Activated CD4-positive, alpha-beta T cell treated with anti-CD3 and anti-CD28 coated beads for 48 hours (primary cell): ENCODE results near the gene TRIM15.
"Not testable (repeated sequence)": the region's sequence is repeated elsewhere in the genome, so short reads cannot be mapped to it uniquely, and the experiment has no call there.

Experiments
- DNase-seq: peaks from one replicate; pipeline ENCODE4 v3.0.0-alpha.2; 2020

TRIM15 gene

DNA sequence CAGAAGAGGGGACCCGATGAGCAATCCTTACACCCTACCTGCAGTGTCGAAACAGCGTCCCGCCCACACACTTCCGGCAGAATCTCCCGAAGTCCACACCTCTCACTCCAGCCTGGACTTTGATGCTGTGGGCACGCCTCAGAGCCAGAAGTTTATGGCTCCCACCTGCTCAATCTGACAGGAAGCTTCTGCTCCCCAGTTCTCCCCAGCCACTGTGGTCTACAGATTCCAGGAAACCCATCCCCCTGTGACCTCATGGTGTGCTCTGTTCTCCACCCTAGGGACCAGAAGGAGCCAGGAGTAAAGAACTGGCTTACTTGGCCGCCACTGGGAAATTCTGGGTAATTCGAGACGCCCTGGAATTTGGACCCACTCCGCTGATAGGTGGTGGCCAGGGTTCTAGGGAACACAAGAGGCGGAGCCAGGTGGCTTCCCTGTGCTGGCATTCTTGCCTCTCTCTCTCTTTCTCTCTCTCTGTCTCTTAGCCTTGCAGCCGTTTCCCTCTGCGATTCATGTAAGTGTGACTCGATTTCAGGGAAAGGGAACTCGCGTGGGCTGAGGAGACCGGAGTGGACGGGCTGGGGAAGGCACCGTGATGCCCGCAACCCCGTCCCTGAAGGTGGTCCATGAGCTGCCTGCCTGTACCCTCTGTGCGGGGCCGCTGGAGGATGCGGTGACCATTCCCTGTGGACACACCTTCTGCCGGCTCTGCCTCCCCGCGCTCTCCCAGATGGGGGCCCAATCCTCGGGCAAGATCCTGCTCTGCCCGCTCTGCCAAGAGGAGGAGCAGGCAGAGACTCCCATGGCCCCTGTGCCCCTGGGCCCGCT lies at the start of gene TRIM15:
Gene TRIM15 (plus strand): TSS at position 457 of the 828 bp plus-strand sequence. CDS start 139 bp downstream, at position 596.
- peak; percentile 77 for DNase-seq

DNA sequence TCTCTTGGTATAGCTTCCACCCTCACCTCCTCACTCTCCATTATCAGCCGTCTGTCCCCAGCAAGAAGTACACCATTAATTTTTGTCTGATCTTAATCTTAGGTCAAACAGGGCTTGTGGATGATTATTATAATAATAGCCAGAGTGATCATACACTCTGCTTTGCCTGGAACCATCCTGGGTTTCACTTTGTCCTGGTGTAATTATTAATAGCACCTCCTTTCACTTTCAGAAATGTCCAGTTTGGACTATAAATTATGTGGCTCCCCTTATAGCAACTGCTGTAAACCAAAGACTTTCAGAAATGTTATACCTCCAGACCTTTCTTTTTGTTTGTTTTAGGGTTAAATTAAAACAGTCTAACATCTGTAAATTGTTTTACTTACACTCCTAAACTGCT lies 49.5 kb upstream of the TRIM15 start:
- no peak for DNase-seq

DNA sequence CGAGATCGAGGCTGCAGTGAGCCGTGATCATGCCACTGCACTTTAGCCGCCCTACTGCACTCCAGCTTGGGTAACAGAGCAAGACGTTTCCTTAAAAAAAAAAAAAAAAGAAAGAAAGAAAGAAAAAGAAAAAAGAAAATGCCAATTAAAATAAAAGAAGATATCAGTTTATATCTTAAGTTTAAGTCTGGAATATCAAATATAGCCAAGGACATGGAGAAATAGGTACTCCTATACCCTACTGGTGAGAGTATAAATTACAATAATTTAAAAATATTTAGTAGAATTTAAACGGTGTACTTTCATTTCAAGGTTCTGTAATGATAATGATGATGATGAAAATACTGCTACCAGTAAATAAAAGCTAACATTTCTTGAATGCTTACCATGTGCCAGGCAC lies 46.6 kb upstream of the TRIM15 start:
- DNase-seq, result no peak

DNA sequence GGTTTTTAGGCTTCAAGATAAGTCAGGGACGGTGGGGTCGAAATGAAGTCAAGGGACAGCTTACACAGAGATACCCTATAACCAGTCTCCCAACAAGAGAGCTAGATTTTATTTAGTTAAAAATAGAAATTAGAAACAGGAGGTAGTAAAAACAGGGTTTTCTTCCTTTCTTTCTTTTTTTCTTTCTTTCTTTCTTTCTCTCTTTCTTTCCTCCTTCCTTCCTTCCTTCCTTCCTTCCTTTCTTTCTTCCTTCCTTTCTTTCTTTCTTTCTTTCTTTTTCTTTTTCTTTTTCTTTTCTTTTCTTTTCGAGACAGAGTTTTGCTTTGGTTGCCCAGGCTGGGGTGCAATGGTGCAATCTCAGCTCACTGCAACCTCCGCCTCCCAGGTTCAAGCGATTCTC lies 44.7 kb upstream of the TRIM15 start:
- DNase-seq, result not testable (repeated sequence)

DNA sequence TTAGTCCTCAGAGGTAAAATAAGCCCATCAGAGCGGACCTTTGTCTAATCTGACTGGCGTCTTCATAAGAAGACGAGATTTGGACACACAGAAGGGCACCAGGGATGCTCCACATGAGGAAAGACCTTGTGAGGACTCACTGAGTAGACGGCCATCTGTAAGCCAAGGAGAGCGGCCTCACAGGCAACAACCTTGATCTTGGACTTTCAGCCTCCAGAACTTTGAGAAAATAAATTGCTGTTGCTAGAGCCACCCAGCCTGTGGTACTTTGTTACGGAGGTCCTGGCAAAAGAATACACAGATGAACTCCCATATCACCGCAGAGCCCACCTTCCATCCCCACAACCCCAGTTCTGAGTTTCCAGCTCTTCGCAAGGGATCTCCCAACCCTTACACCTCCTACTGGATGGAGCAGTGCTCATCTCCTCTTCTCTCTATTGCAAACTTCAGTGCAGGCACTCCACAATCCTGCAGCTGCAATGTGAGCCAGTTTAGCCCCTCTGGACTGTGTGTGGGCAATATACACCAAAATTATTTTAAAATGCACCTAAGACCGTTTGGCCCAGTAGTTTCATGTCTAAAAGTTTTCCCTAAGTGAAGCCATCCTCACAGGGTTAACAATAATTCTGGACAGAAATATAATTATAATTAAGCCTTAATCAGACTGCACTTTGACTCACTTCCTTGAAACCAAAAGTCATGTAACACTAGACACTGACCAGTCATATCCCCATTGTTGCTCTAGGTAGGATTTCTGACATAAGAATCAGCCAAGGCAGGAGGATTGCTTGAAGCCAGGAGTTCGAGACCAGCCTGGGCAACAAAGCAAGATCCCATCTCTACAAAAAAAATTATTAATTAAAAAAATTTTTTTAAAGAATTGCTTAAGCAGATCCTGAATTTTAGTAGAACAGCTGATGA lies 41.6 kb upstream of the TRIM15 start:
- no peak for DNase-seq

DNA sequence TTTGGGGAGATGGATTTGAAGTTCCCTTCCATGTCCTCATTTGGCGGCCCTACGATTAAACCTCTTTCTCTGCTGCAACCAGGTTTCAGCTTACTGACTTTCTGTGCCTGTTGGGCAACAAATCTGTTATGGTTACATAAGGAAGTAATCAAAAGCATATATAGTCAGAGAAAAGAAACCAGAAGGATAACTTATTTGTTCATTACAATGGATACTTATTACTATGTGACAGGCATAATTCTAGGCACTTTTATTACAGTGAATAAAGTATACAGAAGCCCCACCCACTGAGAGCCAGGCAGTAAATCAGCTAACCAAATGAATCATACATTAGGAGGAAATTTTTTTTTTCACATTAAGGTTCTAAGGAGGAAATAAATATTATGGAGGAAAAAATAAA lies 40.8 kb upstream of the TRIM15 start:
- no peak for DNase-seq

DNA sequence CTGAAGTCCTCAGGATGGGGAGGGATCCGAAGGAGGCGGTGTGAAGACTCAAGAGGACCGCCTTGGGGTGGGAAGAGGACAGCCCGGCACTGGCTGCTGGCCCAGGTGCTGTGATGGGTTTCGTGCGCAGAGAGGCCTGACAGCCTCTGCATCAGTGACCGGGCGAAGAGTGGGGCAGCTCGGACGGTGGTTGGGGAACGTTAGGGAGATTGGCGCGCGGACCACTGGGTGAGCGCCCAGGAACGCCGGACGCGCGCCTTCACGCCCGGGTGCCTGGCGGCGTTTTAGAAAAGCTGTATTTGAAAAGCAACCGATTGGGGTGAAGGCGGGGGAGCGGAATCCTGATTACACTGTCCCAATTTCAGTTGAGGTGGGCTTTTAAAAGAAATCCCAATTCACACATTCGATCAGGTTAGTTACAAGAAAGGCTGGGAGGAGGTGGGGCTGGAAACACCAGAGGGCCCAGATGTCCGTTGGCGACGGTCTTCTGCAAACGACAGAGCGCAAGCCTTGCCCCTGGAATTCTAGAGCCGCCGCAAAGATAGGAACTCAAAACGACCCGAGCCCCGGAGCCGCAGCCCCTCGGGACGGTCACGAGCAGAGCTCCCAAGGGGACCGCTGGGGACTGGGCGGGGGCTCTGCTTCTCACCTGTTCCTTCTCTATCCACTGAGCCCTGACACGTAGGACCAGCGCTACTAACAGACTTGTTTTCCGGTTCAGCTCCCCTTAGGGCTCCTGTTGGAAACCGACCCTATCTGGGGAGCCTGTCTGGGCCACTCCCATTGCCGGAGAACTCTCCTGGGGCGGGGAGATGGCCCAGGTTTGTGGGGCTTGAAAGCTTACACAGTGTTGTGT lies 35.9 kb upstream of the TRIM15 start:
- DNase-seq, result no peak

DNA sequence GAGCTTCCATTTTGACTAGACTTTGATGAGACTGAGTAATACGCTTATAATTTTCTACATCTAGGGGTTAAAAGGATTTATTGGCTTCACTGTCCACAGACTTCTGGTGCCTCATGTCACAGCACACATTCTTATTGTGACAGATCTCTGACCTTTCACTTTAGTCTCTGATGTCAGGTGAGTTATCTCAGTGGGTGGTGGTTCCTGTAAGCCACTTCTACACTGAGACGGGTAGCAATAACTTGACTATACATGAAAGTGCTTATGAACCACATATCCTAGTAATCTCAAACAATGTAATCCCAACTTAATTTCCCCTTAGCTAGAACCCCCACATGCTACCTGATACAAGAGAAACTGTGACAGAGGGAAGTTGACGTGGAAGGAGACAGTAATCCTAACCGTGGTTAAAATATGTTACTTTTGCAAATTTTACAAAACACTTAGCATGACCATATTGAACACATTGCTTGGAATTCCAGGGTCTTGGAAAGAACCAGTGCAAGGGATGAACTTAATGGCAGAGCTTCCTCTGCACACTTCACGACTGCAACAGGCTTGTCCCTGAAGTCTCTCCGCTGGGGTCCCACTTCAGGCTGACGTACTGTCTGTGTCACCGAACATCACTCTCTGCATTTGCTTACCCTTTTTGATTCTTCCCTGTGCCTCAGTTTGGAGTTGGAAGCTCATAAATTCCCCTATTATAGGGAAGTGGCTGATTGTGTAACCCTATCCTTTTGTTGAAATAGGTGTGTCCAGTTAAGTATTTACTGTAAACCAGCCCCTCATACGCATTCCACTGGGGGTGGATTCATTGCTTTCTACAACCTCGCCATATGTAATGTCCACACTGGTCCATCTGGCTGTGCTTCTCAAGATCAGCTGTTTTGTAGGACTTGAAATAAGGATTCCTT lies 33.8 kb upstream of the TRIM15 start:
- no peak for DNase-seq

DNA sequence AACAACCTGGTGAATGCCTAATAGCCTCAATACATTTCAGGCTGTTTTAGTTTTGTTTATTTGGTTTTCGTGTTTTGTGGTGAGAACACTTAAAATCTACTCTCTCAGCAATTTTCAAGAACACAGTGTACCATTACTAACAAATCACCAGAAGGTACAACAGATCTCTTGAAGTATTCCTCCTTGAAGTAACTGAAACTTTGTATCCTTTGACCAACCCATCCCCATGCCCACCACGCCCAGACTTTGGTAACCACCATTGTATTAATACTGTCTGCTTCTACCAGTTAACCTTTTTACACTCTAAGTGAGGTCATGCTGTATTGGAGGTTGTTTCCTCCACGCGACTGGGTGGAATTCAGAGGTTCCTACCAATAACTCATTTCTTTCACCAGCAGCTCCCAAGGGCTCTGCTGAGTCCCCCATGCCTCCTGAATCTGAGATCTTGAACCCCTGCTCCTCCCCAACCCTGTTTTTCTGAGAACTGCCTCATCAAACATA lies 33.1 kb upstream of the TRIM15 start:
- DNase-seq, result no peak

DNA sequence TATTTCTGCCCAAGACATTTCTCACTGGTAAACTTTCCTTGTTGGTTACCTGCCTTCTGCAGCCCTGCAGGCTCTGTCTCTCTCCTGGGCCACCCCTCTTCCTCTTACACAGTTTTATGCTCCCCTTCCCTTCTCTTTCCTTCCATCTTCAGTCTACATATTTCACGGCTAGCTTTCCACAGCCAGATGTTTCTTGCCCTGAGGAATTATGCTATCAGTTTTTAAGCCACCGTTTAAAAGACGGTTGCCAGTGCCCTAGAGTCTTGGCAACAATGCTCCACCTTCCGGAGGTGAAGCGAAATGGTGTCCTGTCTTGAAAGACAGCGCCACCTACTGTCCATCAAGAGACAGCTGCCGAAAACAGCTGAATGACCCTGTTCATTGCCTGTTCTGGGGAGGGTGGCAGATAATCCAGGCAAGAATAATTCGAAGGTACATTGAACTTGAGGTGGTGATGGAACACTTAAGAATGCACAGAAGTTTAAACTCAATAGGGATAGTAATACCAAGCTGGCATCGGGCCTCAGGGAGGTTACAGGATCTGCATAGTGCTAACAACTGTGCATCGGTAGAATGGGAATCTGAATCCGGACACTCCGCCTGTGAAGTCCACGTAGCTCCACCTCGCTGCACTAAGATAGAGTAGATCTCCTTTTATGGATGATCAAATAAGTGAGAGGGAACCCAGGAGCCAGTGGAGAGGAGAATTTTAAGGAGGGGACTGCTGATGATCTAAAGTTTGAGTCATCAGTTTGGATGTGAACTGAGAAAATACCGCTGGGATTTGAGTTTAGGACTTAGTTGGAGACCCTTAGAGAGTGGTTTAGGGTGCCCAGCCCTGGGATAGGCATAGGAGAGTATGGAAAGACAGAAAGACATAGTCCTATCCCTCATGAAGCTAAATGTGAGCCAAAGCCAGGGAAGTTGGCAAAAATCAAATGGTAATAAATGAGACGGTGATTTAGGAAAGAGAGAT lies 32.2 kb upstream of the TRIM15 start:
- DNase-seq, result peak; percentile 71

DNA sequence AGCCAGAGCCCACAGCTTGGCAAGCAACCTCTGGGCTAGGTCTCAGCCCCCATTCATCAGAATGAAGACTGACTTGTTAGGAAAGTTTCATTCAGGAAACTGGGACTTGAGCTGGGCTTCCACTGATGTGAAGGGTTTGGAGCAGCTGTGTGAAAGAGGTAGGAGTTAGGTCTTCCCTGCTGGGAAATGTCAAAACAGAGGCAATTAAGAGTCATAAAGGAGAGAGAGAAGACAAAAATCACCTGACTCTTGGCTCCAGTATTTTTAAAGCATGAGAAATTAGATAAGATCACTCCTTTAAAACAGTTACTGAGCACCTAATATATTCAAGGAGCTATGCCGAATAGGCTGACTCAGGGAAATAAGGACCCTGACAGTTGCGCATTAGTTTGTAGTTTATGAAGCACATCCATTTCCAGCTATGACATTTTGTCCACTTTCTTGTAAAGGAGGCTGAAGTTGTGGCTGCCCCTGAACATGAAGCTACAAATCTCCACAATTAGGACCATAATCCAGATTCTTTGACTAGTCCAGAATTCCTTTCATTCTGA lies 31.3 kb upstream of the TRIM15 start:
- DNase-seq, result no peak

DNA sequence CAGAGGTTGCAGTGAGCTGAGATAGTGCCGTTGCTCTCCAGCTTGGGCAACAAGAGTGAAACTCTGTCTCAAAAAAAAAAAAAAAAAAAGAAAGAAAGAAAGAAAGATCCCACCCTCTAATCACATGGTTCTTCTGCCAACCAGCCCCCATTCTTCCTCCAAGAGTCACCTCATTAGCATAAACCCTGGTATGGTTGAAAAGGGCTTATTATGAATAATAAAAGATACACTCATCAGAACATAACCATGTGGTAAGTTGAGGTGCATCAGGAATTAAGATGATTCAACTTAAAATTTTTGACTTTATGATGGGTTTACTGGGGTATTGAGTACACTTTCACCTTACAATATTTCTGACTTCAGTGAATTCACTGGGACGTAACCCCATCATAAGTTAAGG lies 28.2 kb upstream of the TRIM15 start:
- DNase-seq, result no peak

DNA sequence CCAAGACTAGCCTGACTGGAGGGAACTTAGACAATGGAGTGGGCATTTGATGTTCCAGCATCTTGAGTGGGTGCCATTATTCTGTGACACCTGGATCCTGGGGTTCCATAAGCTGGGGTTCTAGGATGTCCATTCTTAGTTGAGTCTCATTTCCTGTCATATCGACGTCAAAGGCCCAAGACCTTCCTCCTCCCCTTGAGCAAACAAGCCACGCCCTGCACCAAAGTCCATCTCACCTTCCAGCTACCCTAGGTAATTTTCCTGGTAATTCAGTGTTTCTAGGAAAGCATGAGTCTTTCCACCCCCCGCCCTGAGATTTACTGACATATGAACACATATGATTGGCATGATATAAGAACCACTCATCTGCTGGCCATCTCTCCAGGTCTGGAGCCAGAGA lies 27.6 kb upstream of the TRIM15 start, which contains the start of gene TRIM40:
Gene TRIM40 (plus strand): TSS at position 384 of the 400 bp plus-strand sequence. CDS start 897 bp downstream, outside the sequence.
- DNase-seq, result no peak

DNA sequence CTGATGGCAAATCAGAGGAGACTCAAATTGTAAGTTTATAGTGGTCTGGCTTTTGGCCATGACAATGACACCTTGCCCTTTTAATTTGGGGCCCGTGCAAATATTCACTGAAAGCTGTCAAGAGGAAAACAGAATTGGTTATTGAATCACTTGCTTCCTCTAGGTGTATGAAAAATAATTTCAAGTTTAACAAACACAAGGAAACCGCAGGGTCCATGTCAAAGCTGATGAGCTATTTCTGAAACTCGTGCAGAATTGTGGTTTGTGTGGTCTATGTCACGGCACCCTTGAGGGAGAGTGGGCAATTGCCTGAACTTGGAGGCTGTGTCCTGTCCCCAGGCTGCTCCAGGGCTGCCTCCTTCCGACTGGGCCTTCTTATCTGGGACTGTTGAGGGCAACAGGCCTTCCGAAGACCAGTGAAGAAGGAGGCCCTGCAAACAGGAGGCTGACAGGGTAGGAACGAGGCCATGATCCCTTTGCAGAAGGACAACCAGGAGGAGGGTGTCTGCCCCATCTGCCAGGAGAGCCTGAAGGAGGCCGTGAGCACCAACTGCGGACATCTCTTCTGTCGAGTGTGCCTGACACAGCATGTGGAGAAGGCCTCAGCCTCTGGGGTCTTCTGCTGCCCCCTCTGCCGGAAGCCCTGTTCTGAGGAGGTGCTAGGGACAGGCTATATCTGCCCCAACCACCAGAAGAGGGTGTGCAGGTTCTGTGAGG lies 26.6 kb upstream of the TRIM15 start:
- DNase-seq, result peak; percentile 20

DNA sequence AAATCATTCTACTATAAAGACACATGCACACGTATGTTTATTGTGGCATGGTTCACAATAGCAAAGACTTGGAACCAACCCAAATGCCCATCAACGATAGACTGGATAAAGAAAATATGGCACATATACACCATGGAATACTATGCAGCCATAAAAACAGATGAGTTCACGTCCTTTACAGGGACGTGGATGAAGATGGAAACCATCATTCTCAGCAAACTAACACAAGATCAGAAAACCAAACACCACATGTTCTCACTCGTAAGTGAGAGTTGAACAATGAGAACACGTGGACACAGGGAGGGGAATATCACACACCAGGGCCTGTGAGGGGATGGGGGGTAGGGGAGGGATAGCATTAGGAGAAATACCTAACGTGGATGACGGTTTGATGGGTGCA lies 23.1 kb upstream of the TRIM15 start:
- DNase-seq, result not testable (repeated sequence)

DNA sequence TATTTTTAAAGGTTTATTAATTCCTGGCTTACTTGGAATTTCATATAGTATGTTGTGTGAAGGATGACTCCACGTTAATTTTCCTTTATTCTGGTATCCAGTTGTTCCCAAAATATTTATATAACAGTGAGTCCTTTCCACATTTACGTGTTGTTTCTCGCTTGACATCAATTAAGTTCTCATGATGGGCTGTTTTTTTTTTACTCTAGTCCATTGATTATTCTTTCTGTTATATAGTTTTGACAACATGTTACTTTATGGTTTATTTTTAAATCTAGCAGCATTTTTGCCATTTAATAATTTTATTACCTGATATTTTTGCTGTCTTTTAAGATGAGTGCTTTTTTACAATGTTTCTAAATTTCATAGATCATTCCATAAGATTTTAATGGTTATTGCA lies 20.7 kb upstream of the TRIM15 start:
- no peak for DNase-seq

DNA sequence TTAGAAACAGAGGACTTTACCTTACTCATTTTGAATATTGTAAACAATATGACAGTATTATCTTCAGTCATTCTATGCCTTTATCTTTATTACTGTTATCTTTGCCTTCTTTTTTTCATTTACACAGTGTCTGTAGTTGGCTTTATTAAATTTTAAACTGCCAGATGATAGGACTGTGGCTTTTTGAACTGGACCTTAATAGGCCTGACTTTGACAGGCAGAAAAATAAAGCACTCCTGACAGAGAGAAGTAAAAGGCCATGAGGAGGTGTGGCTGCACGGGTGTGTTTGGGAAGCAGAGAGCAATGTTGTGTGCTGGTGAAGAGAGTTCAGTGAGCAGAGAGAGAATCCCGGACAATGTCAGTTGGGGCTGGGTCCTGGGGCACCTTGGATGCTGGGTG lies 19.6 kb upstream of the TRIM15 start:
- DNase-seq, result no peak

DNA sequence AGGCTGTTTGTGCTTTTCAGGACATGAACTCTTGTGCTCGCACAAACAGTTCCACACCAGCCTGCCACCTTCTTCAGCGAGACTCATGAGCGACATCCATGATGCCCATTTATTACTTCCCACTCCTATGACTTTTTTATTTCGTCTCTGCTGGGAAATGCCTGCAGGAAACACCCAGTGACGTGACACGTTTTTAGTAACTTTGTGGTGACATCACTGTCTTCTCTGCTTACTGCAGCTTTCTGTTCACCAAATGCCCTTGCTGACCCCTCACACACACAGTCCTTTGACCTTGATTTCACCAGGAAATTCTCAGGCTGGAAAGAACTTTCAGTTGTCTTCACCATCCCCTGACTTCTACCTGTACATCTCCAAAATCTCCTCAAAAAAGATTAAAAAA lies 18.5 kb upstream of the TRIM15 start:
- DNase-seq, result no peak

DNA sequence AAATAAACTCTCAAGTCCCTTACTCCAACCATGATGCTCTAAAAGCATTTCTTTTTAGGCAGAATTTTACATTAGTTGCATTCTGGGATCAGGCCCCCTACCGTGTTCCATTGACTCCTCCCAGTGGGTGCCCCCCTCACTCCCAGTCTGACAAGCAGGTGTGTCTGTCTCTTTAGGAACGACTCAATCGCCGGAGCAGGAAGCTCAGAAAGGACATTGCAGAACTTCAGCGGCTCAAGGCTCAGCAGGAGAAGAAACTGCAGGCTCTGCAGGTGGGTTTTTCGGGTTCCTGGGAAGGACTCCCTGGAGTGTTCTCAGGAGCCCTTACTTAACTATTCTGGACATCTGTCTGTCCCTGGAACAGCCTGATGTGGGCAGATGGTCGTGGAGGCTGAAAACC lies 17.5 kb upstream of the TRIM15 start:
- no peak for DNase-seq
